ENCODE measurements around the gene RAPGEF5.

DNA sequence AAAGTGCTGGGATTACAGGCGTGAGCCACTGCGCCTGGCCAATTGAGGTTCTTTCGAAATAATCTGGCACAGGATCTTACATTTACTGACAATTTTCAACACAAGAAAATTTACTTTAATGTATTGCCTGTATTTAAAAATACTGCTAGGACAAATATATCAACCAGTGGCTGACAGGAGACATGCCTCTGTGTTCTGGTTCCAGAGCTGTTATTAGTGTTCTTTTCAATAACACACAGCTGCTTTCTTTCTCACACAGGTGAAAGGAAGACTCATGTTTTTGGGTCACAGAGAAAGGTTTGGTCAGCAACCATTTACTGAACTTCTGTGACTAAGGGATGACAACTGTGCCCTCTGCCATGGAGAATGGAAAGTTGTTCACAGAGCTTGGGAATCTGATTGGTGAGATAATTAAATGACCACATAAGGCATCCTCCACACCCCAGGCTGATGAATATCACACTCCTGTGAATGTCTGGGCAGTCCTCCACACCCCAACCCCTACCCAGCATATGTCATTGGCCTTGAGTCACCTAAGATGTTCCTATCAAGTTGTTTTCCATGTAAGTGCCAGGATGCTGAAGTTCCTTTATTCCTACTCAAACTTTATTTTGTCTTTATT, 180.1 kb downstream of the RAPGEF5 start:
- TF ChIP-seq, protein P1, sequence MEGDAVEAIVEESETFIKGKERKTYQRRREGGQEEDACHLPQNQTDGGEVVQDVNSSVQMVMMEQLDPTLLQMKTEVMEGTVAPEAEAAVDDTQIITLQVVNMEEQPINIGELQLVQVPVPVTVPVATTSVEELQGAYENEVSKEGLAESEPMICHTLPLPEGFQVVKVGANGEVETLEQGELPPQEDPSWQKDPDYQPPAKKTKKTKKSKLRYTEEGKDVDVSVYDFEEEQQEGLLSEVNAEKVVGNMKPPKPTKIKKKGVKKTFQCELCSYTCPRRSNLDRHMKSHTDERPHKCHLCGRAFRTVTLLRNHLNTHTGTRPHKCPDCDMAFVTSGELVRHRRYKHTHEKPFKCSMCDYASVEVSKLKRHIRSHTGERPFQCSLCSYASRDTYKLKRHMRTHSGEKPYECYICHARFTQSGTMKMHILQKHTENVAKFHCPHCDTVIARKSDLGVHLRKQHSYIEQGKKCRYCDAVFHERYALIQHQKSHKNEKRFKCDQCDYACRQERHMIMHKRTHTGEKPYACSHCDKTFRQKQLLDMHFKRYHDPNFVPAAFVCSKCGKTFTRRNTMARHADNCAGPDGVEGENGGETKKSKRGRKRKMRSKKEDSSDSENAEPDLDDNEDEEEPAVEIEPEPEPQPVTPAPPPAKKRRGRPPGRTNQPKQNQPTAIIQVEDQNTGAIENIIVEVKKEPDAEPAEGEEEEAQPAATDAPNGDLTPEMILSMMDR (IDR thresholded peaks at IDR 0.05): no peak
- TF ChIP-seq POLR2A (IDR thresholded peaks at IDR 0.05) (no peak), POLR2AphosphoS5 (IDR thresholded peaks at IDR 0.05) (no peak)
